ENCODE results near the gene WNT10A. TPM values are rescaled to one million over a fixed set of nuclear protein-coding genes. Genes with fewer than 3 reads are reported as not detected.

Gene WNT10A
- total RNA-seq, 1 donor, result not detected

GRCh38 chr2:218855305-218856166, 25.1 kb upstream of the WNT10A start:
- Histone ChIP-seq H4K20me1 (ENCODE audit: insufficient read depth, low read length) (no peaks in the 10 kb centered on the region), H3K9me3 (ENCODE audit: low read depth, low read length) (no peaks in the 10 kb centered on the region), H3K27me3 (ENCODE audit: insufficient read depth, low read length) (peaks cover 67% of the 10 kb centered on the region), H3K27ac (ENCODE audit: low read depth, low read length) (no peak overlapping the region), H3K4me1 (ENCODE audit: insufficient read depth, low read length) (peaks cover 8% of the 10 kb centered on the region), H3K79me2 (ENCODE audit: insufficient read depth, low read length) (no peaks in the 10 kb centered on the region), H3K4me3 (ENCODE audit: insufficient read depth, low read length) (no peak overlapping the region), H2AFZ (ENCODE audit: low read length) (no peak overlapping the region), H3K4me2 (ENCODE audit: insufficient read depth, low read length) (no peak overlapping the region), H3K36me3 (ENCODE audit: insufficient read depth, low read length) (no peaks in the 10 kb centered on the region)
- no peak for TF ChIP-seq CTCF (IDR thresholded peaks at IDR 0.05; ENCODE audit: extremely low read depth, low read depth, low read length)
- DNase-seq (ENCODE audit: insufficient read length, low spot score, missing footprints), result peak; percentile 42

- no peak for TF ChIP-seq CTCF (IDR thresholded peaks at IDR 0.05; ENCODE audit: extremely low read depth, low read depth, low read length)
- H3K9me3 ChIP-seq (ENCODE audit: low read depth, low read length), result no peaks in the 10 kb centered on the region
- peaks cover 75% of the 10 kb centered on the region for H3K27me3 ChIP-seq (ENCODE audit: insufficient read depth, low read length)
- DNase-seq (ENCODE audit: insufficient read length, low spot score, missing footprints), result peak; percentile 35
- no peak overlapping the region for H3K4me3 ChIP-seq (ENCODE audit: insufficient read depth, low read length)
- no peaks in the 10 kb centered on the region for H3K36me3 ChIP-seq (ENCODE audit: insufficient read depth, low read length)
- no peak overlapping the region for H2AFZ ChIP-seq (ENCODE audit: low read length)
- peaks cover 8% of the 10 kb centered on the region for H3K4me1 ChIP-seq (ENCODE audit: insufficient read depth, low read length)
- no peaks in the 10 kb centered on the region for H3K79me2 ChIP-seq (ENCODE audit: insufficient read depth, low read length)
- no peak overlapping the region for H3K27ac ChIP-seq (ENCODE audit: low read depth, low read length)
- no peaks in the 10 kb centered on the region for H4K20me1 ChIP-seq (ENCODE audit: insufficient read depth, low read length)
- H3K4me2 ChIP-seq (ENCODE audit: insufficient read depth, low read length), result no peak overlapping the region
These were observed 24.3 kb upstream of the WNT10A start for GRCh38 chr2:218856167-218856895.

GRCh38 chr2:218856896-218857243, 23.8 kb upstream of the WNT10A start:
- DNase-seq (ENCODE audit: insufficient read length, low spot score, missing footprints), result peak; percentile 37
- H3K9me3 ChIP-seq (ENCODE audit: low read depth, low read length), result no peaks in the 10 kb centered on the region
- no peak overlapping the region for H3K4me3 ChIP-seq (ENCODE audit: insufficient read depth, low read length)
- H3K27ac ChIP-seq (ENCODE audit: low read depth, low read length), result no peak overlapping the region
- peaks cover 8% of the 10 kb centered on the region for H3K4me1 ChIP-seq (ENCODE audit: insufficient read depth, low read length)
- no peaks in the 10 kb centered on the region for H3K36me3 ChIP-seq (ENCODE audit: insufficient read depth, low read length)
- H4K20me1 ChIP-seq (ENCODE audit: insufficient read depth, low read length), result no peaks in the 10 kb centered on the region
- no peak overlapping the region for H2AFZ ChIP-seq (ENCODE audit: low read length)
- no peaks in the 10 kb centered on the region for H3K79me2 ChIP-seq (ENCODE audit: insufficient read depth, low read length)
- H3K27me3 ChIP-seq (ENCODE audit: insufficient read depth, low read length), result peaks cover 80% of the 10 kb centered on the region
- TF ChIP-seq CTCF (IDR thresholded peaks at IDR 0.05; ENCODE audit: extremely low read depth, low read depth, low read length), result no peak
- no peak overlapping the region for H3K4me2 ChIP-seq (ENCODE audit: insufficient read depth, low read length)

All from osteoblast (primary cell).